Lower leg skin (tissue), 3 donors: Measurements from ENCODE around the gene DCST1.

Source experiments
- CTCF ChIP-seq, 3 donors: fragments of 450-650 bp; IDR thresholded peaks; one replicate each; pipeline ENCODE4 v1.5.1; 2016; ENCODE audit warnings: antibody characterized with exemption in 3 of 3, mild to moderate bottlenecking in 3 of 3, moderate library complexity in 2 of 3
- POLR2A ChIP-seq, 2 donors: fragments of 450-650 bp; IDR thresholded peaks; one replicate each; pipeline ENCODE4 v1.6.1; 2016 to 2017; ENCODE audit warnings: antibody characterized with exemption in 2 of 2, mild to moderate bottlenecking in 1 of 2, moderate library complexity in 1 of 2

- TF ChIP-seq CTCF (IDR thresholded peaks at IDR 0.05) (no peak), POLR2A (IDR thresholded peaks at IDR 0.05) (no peak)
Measured at GRCh38 chr1:155015527-155016230, 17.9 kb upstream of the DCST1 start.
